Stimulated activated CD4-positive, alpha-beta T cell treated with anti-CD3 and anti-CD28 coated beads, Interleukin-1b, Interleukin-23, amount 100 ng/mL, for 48 hours (primary cell): ENCODE data around the gene NME4.
A peak's percentile ranks its signal among the peaks of the same experiment; 100 is the strongest.
"Not testable (repeated sequence)": the region's sequence is repeated elsewhere in the genome, so short reads cannot be mapped to it uniquely, and the experiment has no call there.

Experiments used
- DNase-seq: peaks from one replicate; pipeline ENCODE4 v3.0.0-alpha.2; 2020

Gene NME4

GRCh38 chr16:400061-400591, 3.1 kb downstream of the NME4 start:
- DNase-seq: no peak

DNA sequence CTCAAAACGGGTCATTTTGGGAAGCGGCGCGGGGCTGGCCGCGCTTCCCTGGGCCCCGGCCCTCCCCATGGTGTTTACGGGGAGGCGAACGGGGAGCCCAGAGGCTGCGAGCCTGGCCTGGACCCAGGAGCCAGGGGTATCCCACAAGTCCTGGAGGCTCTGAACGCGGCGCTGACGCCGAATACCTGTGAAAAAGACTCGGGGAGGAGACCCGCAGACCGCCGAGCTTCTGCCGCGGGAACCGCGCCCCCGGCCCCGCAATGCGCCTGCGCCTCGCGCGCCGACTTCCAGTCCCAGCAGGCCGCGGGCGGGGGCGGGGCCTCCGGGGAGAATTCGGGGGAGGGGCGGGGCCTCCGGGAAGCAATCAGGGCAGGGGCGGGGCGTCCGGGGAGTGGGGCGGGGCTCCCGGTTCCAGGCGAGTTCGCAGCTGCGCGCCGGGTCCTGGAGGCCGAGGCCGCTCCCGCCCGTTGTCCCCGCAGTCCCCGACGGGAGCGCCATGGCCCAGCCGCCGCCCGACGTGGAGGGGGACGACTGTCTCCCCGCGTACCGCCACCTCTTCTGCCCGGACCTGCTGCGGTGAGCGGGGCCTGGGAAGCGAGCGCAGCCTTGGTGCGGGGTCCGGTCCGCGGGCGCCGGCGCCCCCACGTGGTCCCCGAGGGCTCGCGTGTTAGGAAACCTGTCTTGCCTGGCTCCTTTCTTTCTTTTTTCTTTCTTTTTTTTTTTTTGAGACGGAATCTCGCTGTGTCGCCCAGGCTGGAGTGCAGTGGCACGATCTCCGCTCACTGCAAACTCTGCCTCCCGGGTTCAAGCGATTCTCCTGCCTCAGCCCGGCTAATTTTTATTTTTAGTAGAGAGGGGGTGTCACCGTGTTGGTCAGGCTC, 4.7 kb downstream of the NME4 start, which contains the start of gene DECR2:
Gene DECR2, plus strand, starts transcription at position 418 of the 881 bp plus-strand sequence. Its CDS starts 79 bp downstream, at position 497.
- DNase-seq: peak; percentile 96

DNA sequence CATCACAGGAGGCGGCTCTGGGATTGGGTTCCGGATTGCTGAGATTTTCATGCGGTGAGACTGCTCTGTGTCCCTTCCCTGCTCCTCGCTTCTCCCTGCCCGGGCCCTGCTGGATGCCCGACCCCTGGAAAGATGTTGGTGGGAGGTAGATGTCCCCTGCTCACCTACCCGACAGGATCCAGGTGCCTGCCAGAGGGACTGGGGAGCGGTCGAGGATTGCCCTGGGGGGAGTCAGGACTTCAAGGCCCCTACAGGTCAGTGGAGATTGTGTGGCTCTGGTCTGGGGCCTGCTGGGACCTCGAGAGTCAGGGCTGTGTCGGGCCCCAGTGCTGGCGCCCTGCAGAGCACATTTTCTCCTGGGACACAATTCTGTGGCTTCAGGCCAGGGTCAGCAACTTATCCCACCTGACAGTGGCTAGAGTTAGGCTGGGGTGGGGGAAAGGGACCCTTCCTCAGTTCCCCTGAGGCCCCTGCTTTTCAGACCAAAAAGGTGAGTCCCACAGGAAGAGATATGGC, 8.0 kb downstream of the NME4 start:
- DNase-seq: no peak

DNA sequence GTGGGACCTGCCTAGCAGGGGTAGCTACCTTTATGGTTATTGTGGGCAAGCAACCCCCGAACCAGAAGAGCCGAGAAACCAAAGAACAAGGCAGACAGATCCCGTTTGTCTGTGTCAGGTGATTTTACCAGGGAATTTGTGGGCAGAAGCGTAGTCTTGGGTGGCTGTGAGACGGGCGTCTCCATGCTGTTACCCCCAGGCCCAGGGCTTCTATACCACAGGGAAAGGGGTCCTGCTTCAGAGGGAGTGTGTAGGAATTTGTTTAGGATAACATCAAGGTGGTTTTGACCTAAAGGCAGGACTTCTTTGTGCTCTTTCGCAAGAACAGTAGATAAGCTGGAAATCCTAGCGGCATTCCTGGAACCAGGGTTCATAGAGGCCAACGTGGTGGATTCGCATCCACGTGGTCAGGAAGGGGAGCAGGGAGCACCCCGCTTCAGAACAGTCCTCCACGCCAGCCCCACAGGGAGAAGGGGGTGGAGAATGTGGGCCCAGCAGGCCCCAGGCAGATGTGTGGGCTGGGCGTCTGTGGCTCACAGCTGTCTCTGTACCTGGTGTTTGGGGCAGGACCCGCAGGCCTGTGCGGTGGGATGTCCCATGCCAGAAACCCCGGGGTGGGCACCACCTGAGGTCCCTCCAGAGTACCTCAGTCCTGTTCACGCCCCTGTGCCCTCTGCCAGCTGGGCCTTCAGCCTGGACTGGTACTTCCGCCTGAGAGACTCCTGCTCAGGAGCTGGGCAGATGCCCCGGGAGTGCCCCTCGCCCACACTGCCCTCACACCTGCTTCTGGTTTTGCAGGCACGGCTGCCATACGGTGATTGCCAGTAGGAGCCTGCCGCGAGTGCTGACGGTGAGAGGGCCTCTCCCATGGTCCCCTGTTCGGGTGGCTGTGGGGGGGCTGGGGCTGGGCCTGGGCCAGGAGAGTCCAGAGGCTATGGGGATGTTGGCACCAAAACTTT, 8.8 kb downstream of the NME4 start:
- no peak for DNase-seq

- DNase-seq: no peak
Observed at GRCh38 chr16:407253-407652, 10.3 kb downstream of the NME4 start.

GRCh38 chr16:410516-411178, 13.6 kb downstream of the NME4 start:
- no peak for DNase-seq

- no peak for DNase-seq
Observed at GRCh38 chr16:411576-412265, 14.7 kb downstream of the NME4 start.

DNA sequence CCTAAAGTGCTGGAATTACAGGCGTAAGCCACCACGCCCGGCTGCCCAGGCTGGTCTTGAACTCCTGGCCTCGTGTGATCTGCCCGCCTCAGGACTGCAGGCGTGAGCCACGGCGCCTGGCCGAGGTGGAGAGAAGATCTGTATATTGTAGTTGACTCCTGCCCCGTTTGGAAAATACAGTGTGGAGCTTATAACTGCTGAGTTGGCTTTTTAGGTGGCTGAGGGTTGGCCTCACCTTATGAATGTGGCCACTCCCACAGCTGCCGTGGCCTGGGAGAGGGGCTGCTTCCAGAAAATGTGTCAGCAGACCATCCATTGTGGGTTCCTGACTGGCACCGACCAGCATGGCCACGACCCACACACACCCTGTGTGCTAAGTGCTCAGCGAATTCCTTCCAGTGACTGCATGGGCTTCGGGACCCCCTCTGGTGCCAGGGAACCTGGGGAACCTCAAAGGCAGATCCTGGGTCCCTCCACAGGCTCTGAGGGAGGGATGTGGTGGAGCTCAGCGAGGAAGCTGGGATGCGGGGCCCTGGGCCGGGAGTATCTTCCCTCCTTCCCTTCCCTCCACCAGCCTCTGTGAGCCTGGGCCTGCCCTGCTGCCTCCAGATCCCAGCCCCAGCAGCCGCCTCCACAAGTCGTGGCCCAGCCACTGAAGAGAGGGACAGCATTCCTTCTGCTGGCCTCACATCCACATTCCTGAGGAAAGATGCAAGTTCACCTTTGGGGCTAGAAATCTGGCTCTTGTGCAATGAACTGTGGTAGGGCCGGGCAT, 17.6 kb downstream of the NME4 start:
- no peak for DNase-seq

DNA sequence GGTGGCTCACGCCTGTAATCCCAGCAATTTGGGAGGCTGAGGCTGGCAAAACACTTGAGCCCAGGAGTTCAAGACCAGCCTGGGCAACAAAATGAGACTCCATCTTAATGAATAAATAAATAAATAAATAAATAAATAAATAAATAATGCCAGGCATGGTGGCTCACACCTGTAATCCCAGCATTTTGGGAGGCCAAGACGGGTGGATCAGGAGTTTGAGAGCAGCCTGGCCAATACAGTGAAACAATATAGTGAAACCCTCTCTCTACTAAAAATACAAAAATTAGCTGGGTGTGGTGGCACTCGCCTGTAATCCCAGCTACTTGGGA, 18.1 kb downstream of the NME4 start:
- not testable (repeated sequence) for DNase-seq

- not testable (repeated sequence) for DNase-seq
Observed at GRCh38 chr16:422179-422578, 25.2 kb downstream of the NME4 start.

DNA sequence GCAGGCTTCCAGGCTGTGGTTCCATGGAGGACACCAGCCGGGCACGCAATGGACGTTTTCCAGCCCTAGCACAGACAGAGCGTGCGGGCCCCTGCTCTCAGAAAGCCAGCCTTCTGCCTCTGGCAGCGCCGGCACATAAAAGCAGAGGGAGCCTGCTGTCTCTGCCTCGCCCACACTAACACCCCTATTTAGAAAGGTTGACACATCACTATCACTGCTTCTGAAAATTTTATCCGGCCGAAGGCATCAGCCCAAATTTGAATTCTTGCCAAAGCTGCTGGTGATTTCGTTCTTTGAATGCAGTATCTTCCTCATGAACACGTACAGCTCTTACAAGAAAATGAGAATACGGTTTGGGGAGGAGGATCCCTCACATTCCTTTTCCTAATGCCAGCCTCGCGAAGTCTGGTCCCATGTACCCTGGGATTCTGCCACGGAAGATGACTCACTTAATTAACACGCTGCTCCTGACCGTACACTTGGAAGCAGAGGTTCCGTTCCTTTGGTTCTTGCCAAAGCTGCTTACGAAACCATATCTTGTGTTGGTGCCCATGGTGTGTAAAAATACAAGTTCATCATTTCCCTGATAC, 27.1 kb downstream of the NME4 start:
- DNase-seq: no peak

- no peak for DNase-seq
Observed at GRCh38 chr16:424623-425081, 27.7 kb downstream of the NME4 start.

DNA sequence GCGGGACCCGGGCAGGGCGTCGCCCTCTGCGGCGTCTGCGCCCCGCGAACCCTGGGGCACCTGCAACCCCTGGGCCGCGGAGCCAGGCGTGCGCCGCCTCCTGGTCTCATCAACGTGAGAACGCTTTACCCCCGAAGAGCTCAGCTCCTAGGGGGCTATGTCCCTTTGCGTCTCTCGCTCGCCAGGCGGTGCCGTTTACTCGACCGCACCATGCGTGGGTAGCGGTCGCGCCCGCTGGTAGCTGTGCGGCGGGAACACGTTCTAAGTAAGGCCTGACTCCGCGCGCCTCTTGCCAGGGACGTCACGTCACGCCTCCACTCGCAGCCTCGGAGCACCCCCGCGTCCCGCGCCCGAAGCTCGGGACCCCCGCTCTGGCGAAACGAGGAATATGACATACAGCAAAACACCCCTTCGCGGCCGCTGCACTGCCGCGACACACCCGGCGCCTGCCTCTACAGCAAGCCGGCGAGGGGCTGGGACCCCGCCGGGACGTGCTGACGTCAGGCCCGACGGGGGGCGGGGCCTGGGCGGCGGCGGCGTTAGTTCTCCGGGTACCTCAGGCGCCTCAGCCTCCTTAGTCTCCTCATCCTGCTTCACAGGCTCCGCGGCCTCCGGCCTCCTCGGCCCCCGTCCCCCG, 28.2 kb downstream of the NME4 start, which contains the start of gene RAB11FIP3:
Gene RAB11FIP3, plus strand, starts transcription at position 568 of the 637 bp plus-strand sequence. CDS start 358 bp downstream, outside the sequence.
- peak; percentile 80 for DNase-seq

- DNase-seq: peak; percentile 21
Observed at GRCh38 chr16:425740-426114, 28.7 kb downstream of the NME4 start.

- no peak for DNase-seq
Observed at GRCh38 chr16:426115-426905, 29.3 kb downstream of the NME4 start.

DNA sequence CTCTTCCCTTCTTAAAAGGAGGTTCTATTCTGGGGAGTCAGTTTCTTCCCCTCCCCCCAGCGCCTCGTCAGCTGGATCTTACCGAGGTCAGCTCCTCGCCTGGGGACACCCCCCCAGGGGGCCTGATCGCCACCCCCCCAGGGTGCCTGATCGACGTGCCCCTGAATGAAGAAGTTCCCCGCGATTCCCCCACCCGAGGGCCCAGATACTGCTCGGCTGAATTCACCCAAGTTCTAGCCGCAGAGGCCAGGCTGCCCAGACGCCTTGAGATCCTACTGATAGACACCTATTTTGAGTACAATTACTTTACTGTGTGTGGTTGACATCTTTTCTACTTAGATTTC, 29.9 kb downstream of the NME4 start:
- DNase-seq: no peak

- no peak for DNase-seq
Observed at GRCh38 chr16:427250-427649, 30.3 kb downstream of the NME4 start.

DNA sequence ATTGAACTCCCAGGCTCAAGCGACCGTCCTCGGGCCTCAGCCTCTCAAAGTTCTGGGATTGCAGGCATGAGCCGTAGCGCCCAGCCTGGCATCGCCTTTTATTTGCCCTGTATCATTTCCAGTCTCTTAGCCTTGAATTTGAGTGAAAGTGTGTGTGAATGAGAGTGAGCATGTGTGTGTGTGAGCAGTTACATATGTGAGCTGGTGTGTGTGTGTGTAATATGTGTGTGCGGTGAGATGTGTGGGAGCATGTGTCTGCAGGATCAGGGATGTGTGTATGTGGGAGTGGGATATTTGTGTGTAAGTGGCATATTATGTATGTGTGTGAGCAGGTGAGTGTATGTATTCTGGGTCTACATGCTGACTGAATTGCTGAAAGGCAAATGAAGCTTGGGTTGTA, 33.9 kb downstream of the NME4 start:
- no peak for DNase-seq

DNA sequence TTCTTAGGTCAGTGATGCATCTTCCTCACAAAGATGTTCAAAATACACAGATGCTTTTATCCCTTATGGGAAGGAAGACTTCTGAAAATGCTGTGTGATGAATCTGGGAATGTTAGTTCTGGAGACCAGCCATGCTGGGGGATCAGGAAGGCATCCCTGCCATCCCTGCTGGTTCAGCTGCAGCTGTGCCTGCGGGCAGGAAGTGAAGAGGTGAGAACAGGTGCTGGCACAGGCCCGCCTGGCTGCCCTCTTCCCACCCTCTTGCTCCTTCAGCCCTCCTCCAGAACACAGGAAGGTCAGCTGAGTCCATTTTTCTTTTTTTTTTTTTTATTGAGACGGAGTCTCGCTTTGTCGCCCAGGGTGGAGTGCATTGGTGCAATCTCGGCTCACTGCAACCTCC, 43.6 kb downstream of the NME4 start:
- no peak for DNase-seq
